HG03575 (cell line): Measurements from ENCODE around the gene KRT79.

ENCODE experiments used
- ATAC-seq: cut with Tn5 transposase; IDR thresholded peaks from one replicate; pipeline ENCODE4 v1.9.1; 2021; ENCODE audit not compliant: unreplicated experiment, insufficient number of reproducible peaks, low FRiP score; ENCODE audit errors: extremely low read depth

The KRT79 gene

GRCh38 chr12:52784909-52785308 lies 49.2 kb downstream of the KRT79 start:
- ATAC-seq: no peak

DNA sequence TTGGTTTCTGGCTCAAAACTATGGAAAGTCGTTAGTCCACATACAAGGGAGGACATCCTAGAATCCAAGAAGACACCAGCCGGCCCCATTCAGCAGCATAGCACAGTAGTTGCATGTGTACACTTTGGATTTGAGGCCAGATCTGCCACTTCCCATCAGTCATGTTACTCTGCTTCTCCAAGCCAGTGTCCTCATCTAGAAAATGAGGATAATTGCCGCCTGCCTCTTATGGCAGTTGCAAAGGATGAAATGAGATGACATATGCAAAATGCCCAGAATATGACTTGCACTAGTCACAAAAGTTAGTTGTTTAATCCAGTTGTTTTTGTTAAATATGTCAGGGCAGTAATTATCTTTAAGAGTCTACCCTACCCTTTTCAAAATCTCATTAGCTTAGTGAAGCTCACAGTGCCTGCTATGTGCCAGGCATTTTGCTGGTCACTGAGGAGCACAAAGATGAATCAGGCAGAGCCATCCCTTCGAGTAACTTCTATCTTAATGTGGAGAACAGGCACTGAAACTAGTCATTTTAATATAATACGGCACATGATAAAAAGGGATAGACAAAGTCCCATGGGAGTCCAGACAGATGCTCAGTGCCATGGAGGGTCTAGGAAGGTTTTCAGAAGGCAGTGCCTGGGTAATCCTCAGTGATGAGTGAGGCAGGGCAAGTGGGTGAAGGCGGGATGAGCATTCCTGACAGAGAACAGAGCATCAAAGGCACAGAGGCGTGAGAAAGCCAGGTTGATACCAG lies 50.4 kb downstream of the KRT79 start:
- ATAC-seq: no peak

DNA sequence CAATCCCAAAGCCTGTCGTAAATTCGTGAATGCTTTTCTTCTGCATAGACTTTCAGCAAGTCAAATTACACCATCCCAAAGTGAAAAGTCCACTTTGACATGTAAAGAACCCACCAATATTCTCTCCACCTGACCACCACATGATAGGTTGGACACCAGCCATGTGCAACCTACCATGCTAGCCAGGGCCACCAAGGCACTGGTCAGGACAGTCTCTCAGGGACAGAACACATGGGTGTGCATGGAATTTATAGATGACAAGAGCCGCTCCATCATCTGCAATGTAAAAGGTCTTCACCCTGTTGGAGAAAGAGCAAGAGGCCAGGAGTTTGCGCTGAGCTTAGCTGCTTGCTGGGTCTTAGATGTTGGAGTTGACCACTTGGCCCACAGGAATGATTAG lies 51.6 kb downstream of the KRT79 start:
- ATAC-seq: no peak

GRCh38 chr12:52781399-52782082 lies 52.6 kb downstream of the KRT79 start:
- no peak for ATAC-seq

GRCh38 chr12:52779914-52780313 lies 54.2 kb downstream of the KRT79 start:
- no peak for ATAC-seq

- no peak for ATAC-seq
Observed at GRCh38 chr12:52778833-52779232, 55.3 kb downstream of the KRT79 start.

GRCh38 chr12:52777566-52777965 lies 56.5 kb downstream of the KRT79 start:
- ATAC-seq: no peak

DNA sequence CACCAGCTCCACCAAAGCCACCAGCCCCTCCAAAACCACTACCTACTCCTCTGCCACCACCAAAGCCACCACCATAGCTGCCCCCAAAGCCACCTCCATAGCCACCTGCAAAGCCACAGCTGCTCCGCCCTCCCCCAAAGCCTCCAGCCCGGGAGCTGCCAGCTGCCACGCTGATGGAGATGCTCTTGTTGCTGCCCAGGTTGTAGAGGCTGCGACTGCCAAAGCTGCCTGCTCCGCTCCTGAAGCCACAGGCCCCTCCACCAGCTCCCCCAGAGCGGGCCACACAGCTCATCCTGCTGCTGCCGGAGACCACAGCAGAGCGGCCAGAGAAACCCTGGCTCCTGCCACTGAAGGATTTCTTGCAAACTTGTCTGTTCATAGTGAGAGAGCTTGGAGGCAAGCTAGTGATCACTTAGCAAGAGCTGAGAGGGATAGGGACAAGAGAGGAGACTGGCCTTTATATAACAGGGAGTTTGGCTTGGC lies 57.2 kb downstream of the KRT79 start, which contains the start of gene KRT76:
Gene KRT76, minus strand, starts transcription at position 433 of the 483 bp plus-strand sequence. Its CDS starts 54 bp downstream, at position 379.
- no peak for ATAC-seq

GRCh38 chr12:52776435-52776834 lies 57.7 kb downstream of the KRT79 start:
- ATAC-seq: no peak

DNA sequence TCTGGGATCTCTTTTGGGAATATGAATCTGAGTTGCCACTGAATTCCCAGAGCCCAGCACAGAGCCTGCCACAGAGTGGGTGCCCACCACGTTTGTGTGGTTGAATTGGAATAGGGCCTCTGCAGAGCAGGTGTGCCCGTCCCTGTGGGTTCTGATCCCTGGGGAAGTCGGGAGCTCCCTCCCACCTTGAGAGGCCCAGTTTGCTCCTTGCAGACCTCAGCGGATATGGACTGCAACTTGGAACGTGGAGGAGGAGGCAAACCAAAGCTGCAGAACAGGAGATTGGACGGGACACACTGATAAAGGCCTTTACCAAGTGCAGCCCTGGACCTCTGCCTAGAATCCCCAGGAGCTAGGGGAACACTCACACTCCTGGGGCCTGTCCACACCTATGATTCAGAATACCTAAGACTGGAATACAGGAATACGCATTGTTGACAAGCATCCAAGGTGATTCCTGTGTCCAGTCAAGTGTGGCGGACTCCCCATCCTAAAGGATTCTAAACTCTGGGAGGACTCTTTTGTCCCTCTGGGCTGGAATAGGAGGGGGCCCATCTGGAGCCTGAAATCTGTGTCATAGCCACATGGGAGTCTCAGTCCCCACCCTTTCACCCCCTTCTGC lies 59.4 kb downstream of the KRT79 start:
- ATAC-seq: no peak

DNA sequence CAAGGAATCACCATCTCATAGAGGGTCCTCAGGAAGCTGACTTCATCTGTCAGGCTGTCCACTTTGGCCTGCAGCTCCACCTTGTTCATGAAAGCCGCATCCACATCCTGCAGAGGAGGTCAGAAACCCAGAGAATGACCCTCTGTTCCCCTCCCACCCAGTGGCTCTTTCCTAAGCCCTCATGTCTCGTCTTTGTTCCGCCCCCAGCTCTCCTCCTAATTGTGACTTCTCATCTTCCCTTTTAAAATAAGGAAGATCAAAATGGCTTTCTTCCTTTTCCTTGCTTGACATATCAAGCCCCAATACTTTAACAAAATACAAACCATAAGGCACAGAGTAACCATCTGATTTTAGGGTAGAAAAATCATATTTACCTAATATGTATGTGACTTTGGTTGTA lies 61.3 kb downstream of the KRT79 start:
- no peak for ATAC-seq

GRCh38 chr12:52772188-52772587 lies 61.9 kb downstream of the KRT79 start:
- no peak for ATAC-seq

- no peak for ATAC-seq
Observed at GRCh38 chr12:52771505-52771904, 62.6 kb downstream of the KRT79 start.
